22Rv1 (cell line): ENCODE results near the gene P4HB.

Experiments
- H3K27ac ChIP-seq: fragments of 450-650 bp; 2 replicates; pipeline ENCODE4 v1.5.1; 2017
- CTCF ChIP-seq: fragments of 450-650 bp; IDR thresholded peaks from 2 replicates; pipeline ENCODE4 v1.5.1; 2017; ENCODE audit warnings: mild to moderate bottlenecking
- ZFX ChIP-seq: fragments of 450-650 bp; IDR thresholded peaks from 2 replicates; pipeline ENCODE4 v1.6.1; 2017; ENCODE audit warnings: antibody characterized with exemption, borderline replicate concordance

P4HB gene

GRCh38 chr17:81829858-81830257 lies 30.5 kb downstream of the P4HB start:
- TF ChIP-seq ZFX (no peak), CTCF (no peak)
- no peak overlapping the region for H3K27ac ChIP-seq

GRCh38 chr17:81828656-81829055 lies 31.7 kb downstream of the P4HB start:
- TF ChIP-seq CTCF = no peak
- H3K27ac ChIP-seq = no peak overlapping the region

- TF ChIP-seq CTCF (0 out of 2 replicates have a peak, but pooled peaks have one; percentile 20), ZFX (no peak)
- H3K27ac ChIP-seq = no peak overlapping the region
Observed at GRCh38 chr17:81825841-81826466, 34.4 kb downstream of the P4HB start.

- H3K27ac ChIP-seq = no peak overlapping the region
- TF ChIP-seq ZFX (no peak), CTCF (no peak)
Observed at GRCh38 chr17:81824595-81824994, 35.7 kb downstream of the P4HB start.

- no peak for TF ChIP-seq CTCF
- TF ChIP-seq ZFX = no peak
- no peak overlapping the region for H3K27ac ChIP-seq
Observed at GRCh38 chr17:81823820-81824550, 36.4 kb downstream of the P4HB start.

- no peak overlapping the region for H3K27ac ChIP-seq
- TF ChIP-seq ZFX (no peak), CTCF (no peak)
Observed at GRCh38 chr17:81822996-81823819, 37.1 kb downstream of the P4HB start.

- H3K27ac ChIP-seq = peak overlapping the region; percentile 79
- TF ChIP-seq CTCF (no peak), ZFX (no peak)
Observed at GRCh38 chr17:81822312-81822637, 38.1 kb downstream of the P4HB start.
